Measurements from ENCODE around the gene AGBL1. TPM values are rescaled to one million over a fixed set of nuclear protein-coding genes. Genes with fewer than 3 reads are reported as not detected.
"Not testable (repeated sequence)": the region's sequence is repeated elsewhere in the genome, so short reads cannot be mapped to it uniquely, and the experiment has no call there.

The AGBL1 gene
- total RNA-seq, 1 donor = not detected

GRCh38 chr15:86446253-86446640 is 366.6 kb downstream of the AGBL1 start:
- no peak for DNase-seq (ENCODE audit: low read depth)
- no peak overlapping the region for H3K4me3 ChIP-seq (ENCODE audit: low read depth, low read length)
- no peak for TF ChIP-seq CTCF (IDR thresholded peaks at IDR 0.05; ENCODE audit: insufficient read depth, low read length)

GRCh38 chr15:86465470-86466039 is 385.9 kb downstream of the AGBL1 start:
- DNase-seq (ENCODE audit: low read depth); H3K4me3 ChIP-seq (ENCODE audit: low read depth, low read length): not testable (repeated sequence)

- TF ChIP-seq CTCF (IDR thresholded peaks at IDR 0.05; ENCODE audit: insufficient read depth, low read length) = no peak
- no peak overlapping the region for H3K4me3 ChIP-seq (ENCODE audit: low read depth, low read length)
- no peak for DNase-seq (ENCODE audit: low read depth)
Observed at GRCh38 chr15:86481720-86482119, 402.0 kb downstream of the AGBL1 start.

GRCh38 chr15:86483936-86484335 is 404.3 kb downstream of the AGBL1 start:
- no peak overlapping the region for H3K4me3 ChIP-seq (ENCODE audit: low read depth, low read length)
- no peak for DNase-seq (ENCODE audit: low read depth)
- TF ChIP-seq CTCF (IDR thresholded peaks at IDR 0.05; ENCODE audit: insufficient read depth, low read length) = no peak

- DNase-seq (ENCODE audit: low read depth) = no peak
- no peak overlapping the region for H3K4me3 ChIP-seq (ENCODE audit: low read depth, low read length)
- no peak for TF ChIP-seq CTCF (IDR thresholded peaks at IDR 0.05; ENCODE audit: insufficient read depth, low read length)
Observed at GRCh38 chr15:86488046-86488445, 408.4 kb downstream of the AGBL1 start.

- TF ChIP-seq CTCF (IDR thresholded peaks at IDR 0.05; ENCODE audit: insufficient read depth, low read length) = no peak
- no peak overlapping the region for H3K4me3 ChIP-seq (ENCODE audit: low read depth, low read length)
- DNase-seq (ENCODE audit: low read depth) = no peak
Observed at GRCh38 chr15:86489981-86490380, 410.3 kb downstream of the AGBL1 start.

GRCh38 chr15:86491118-86491517 is 411.4 kb downstream of the AGBL1 start:
- no peak for DNase-seq (ENCODE audit: low read depth)
- H3K4me3 ChIP-seq (ENCODE audit: low read depth, low read length) = no peak overlapping the region
- no peak for TF ChIP-seq CTCF (IDR thresholded peaks at IDR 0.05; ENCODE audit: insufficient read depth, low read length)

Data from fibroblast of the aortic adventitia (primary cell).